IgD-negative memory B cell (primary cell): ENCODE data around the gene TMEM250. TPM values are rescaled to one million over a fixed set of nuclear protein-coding genes. Genes with fewer than 3 reads are reported as not detected.

Experiments used
- H3K27ac Mint-ChIP-seq, 3 donors: one replicate each; pipeline ENCODE4 v1.8.0; 2020 to 2022; ENCODE audit warnings: mild to moderate bottlenecking in 3 of 3, mixed read lengths in 3 of 3, moderate library complexity in 1 of 3
- H3K27me3 Mint-ChIP-seq: one replicate; pipeline ENCODE4 v1.8.0; 2021; ENCODE audit warnings: mixed read lengths
- H3K36me3 Mint-ChIP-seq: one replicate; pipeline ENCODE4 v1.8.0; 2020; ENCODE audit warnings: mild to moderate bottlenecking, mixed read lengths
- H3K4me1 Mint-ChIP-seq, 3 donors: one replicate each; pipeline ENCODE4 v1.8.0; 2020 to 2022; ENCODE audit warnings: mixed read lengths in 3 of 3, mild to moderate bottlenecking in 1 of 3
- H3K4me3 Mint-ChIP-seq, 4 donors: one replicate each; pipeline ENCODE4 v1.8.0; 2020 to 2022; ENCODE audit warnings: mild to moderate bottlenecking in 4 of 4, mixed read lengths in 4 of 4, moderate library complexity in 3 of 4
- H3K9me3 Mint-ChIP-seq, 3 donors: one replicate each; pipeline ENCODE4 v1.8.0; 2020 to 2021; ENCODE audit warnings: mixed read lengths in 3 of 3, mild to moderate bottlenecking in 1 of 3
- polyA plus RNA-seq: library from polyadenylated mRNA; unstranded; fragments of 300-500 nt; fragmentation: Illumina TruSeq; gene quantifications from one replicate; pipeline ENCODE4 v1.2.3, GENCODE V29; 2021

TMEM250 gene
- polyA plus RNA-seq, 1 donor from 2014 or later: 30.3 TPM

DNA sequence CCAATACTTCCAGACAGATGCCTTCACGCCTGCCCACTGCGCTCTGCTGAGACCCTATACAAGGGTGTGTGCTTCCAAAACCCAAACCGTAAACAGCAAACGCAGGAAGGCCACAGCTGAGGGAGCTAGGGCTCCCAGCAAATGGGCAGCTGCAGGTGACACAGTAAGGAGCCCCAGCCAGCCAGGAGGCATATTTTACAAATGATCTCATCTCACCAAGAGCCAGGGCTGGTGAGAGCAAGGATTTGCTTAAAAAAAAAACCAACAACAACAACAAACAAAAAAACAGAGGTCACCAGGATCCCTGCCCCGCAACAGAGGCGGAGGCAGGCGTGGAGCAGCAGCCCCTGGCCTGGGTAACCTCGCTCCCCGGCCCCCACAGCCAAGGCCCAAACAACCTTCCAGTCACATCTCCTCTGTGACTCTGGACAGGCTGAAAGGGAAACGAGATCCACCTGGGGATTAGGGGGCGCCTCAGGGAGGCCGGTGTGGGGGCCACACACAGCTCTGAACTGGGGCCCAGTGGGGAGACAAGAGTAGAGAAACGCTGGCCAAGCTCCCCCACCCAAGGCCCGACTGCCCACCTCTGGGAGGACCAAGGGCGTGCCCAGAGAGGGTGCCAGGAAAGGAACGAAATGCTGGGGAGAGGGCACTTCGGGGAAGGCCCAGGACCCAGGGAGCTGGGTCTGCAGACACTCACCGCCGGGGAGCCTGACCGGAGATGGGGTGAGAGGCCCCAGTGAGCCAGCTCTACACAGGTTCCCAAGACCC, 26.9 kb downstream of the TMEM250 start:
- Mint-ChIP-seq H3K4me1 (peaks cover 0 to 5% (median 0%) of the 10 kb centered on the region in 3 donors), H3K27me3 (peaks cover 22% of the 10 kb centered on the region), H3K4me3 (peak overlapping the region in 1 of 4 donors; percentile 32), H3K36me3 (no peaks in the 10 kb centered on the region), H3K27ac (peak overlapping the region in 1 of 3 donors; percentile 76), H3K9me3 (no peaks in the 10 kb centered on the region)

DNA sequence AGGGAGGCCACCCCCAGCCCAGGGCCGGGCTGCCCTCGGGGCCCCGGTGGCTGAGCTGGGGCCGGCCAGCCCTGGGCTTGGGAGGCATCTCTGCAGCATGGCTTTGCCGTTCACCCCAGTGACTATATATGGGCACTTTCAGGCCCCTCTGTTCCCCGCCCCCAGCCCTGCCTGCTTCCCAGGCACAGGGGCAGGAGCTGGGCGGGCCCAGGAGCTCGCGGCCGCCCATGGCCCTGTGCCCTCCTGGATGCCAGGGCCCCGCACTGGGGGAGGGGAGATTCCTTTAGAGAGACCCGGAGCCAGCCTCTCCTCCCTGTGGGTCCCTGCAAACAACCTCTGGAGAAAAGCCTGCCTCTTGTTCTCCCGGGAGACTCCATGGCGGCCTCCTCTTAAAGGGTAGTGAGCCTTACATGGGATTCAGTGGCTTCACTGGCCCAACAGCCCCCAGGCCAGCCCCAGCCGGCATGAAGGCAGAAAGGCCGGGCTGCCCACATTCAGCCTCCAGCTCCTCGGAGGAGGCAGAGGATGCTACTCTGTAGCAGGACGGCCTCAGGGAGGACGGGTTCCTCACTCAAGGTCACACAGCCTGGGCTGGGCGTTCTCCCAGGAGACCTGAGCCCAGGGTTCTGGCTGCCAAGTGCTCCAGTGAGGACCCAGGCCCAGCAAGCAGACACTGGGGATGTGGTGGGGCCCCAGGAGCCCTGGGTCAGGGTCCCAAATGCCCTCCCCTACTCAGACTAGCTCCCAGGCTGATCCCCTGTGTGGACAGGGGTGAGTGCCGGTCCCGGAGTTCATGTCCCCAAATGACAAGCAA, 27.7 kb downstream of the TMEM250 start:
- Mint-ChIP-seq H3K4me3 (peak overlapping the region in 1 of 4 donors; percentile 32), H3K9me3 (no peaks in the 10 kb centered on the region), H3K27ac (peak overlapping the region in 1 of 3 donors; percentile 76), H3K36me3 (no peaks in the 10 kb centered on the region), H3K4me1 (peaks cover 0 to 5% (median 0%) of the 10 kb centered on the region in 3 donors), H3K27me3 (peaks cover 23% of the 10 kb centered on the region)

DNA sequence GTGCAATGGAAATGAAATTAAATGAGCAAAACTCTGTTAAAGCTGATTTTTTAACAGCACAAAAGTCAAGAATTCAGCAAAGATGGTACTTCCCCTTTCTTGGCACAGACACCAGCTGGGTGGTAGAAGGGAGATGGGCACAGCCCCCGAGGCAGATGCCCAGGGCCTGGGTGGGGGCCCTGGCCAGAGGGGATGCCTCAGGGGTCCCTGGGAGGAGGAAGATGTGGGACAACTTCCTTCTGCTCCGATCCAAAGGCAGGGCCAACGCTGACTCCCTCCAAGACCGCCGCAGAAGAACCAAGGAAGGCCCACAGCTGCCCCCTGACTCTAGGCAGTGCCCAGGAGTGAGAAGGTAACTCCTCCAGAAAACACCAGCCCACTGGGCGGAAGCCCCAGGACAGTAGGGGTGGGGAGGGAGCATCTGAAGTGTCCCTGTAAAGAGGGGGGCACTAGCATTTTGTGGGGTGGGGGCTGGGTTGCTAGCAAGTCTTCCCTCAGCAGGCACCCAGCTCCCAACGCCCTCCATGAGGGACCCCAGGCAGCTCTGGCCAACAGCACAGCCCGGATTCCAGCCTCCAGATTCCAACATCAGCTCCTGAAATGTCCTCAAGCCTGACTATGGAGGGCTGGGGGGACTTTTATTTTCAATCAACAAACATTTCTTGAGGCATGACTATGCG, 28.5 kb downstream of the TMEM250 start:
- no peak overlapping the region for H3K4me3 Mint-ChIP-seq
- H3K36me3 Mint-ChIP-seq: no peaks in the 10 kb centered on the region
- no peak overlapping the region for H3K27ac Mint-ChIP-seq
- H3K9me3 Mint-ChIP-seq: no peaks in the 10 kb centered on the region
- peaks cover 23% of the 10 kb centered on the region for H3K27me3 Mint-ChIP-seq
- peaks cover 0 to 5% (median 0%) of the 10 kb centered on the region in 3 donors for H3K4me1 Mint-ChIP-seq

GRCh38 chr9:136089697-136090045, 29.0 kb downstream of the TMEM250 start:
- Mint-ChIP-seq H3K4me1 (peaks cover 0 to 5% (median 0%) of the 10 kb centered on the region in 3 donors), H3K4me3 (no peak overlapping the region), H3K27ac (no peak overlapping the region), H3K9me3 (no peaks in the 10 kb centered on the region), H3K36me3 (no peaks in the 10 kb centered on the region), H3K27me3 (peaks cover 23% of the 10 kb centered on the region)

DNA sequence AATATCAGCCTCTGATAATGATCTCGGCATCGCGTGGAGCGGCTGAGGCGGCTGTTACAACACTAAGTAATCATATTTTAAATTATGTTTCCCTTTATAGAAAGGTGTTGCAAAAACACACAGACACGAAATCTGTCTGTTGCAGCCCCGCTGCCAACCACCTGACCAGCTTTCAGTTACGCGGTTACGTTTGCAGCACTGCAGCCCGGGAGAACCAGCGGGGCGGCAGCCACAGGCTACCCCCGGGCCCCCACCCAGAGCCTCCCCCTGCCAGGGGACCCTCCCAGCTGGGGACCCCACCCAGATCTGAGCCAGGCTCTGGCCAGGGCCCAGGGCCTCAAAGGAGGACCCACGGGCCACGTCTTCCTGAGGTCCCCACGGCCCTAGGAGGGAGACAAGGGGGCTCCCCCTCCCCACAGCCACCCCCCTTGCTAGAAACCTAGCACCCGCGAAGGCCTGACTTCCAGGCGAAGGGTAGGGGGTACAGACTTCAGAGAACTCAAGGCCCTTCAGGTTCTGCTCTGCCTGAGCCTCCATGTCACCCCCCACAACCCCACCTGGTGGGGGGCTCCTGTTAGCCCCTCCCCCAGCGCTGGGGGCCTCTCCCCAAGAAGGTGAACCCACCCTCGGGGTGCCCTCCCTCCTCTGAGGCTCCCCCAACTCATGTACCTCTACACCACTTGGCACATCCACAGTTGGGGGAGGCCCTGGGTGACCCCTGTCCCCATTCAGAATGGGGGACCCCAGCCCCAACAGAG, 29.6 kb downstream of the TMEM250 start:
- peaks cover 25% of the 10 kb centered on the region for H3K27me3 Mint-ChIP-seq
- no peak overlapping the region for H3K4me3 Mint-ChIP-seq
- no peaks in the 10 kb centered on the region for H3K9me3 Mint-ChIP-seq
- no peak overlapping the region for H3K27ac Mint-ChIP-seq
- H3K4me1 Mint-ChIP-seq: peaks cover 0 to 5% (median 0%) of the 10 kb centered on the region in 3 donors
- no peaks in the 10 kb centered on the region for H3K36me3 Mint-ChIP-seq

DNA sequence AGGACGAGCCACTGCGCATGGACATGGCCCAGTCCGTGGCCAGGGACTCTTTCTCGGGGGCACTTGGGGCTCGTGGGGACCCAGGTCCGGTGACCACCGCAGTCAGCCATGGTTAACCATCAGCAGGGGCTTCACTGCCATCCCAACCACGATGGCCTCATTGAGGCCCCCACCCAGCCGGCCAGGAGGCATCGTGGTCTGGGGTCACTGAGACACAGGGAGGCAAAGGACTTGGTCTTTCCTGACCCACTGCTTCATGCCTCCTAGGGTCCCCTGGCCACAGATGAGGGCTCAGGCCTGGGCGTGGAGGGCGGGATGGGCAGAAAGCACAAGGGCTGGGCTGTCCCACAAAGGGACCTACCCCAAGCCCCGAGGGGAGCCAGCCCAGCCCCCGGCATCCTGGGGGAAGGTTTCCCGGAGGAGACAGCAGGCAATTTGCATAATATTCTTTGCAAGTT, 30.2 kb downstream of the TMEM250 start:
- no peaks in the 10 kb centered on the region for H3K9me3 Mint-ChIP-seq
- peaks cover 0 to 5% (median 0%) of the 10 kb centered on the region in 3 donors for H3K4me1 Mint-ChIP-seq
- H3K36me3 Mint-ChIP-seq: no peaks in the 10 kb centered on the region
- H3K27ac Mint-ChIP-seq: no peak overlapping the region
- peaks cover 25% of the 10 kb centered on the region for H3K27me3 Mint-ChIP-seq
- H3K4me3 Mint-ChIP-seq: no peak overlapping the region

DNA sequence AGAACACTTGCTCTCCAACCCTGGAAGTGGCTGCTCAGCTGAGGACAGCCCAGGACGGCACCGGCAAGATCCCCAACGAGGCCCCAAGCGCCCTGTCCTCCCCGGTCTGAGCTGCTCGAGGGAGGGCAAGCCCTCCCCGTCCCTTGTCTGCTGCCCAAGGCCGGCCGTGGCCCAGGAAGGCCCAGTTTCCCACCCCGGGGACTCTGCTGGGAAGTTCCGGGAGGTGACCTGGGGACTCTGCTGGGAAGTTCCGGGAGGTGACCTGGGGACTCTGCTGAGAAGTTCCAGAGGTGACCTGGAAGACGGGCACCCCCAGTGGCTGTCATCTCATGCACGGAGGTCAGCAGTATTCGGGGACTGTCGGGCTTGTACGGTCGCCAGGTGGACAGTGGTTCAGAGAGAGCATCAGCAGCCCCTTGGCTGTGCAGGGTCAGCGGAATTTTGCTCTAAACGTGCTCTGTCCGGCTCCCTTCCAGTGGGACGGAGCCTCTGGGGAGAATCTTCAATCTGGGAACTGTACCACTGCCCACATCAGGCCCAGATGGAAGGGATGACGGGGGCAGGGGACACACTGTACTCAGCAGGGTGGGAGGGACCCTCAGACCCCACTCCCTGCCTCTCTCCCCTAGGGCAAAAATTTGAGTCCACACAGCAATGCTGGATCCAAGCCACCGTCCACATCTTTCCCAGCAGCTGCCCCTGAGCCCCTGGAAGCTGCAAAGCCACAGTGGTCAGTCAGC, 30.8 kb downstream of the TMEM250 start:
- Mint-ChIP-seq H3K9me3 (no peaks in the 10 kb centered on the region), H3K4me3 (no peak overlapping the region), H3K27ac (no peak overlapping the region), H3K36me3 (no peaks in the 10 kb centered on the region), H3K4me1 (peaks cover 0 to 5% (median 0%) of the 10 kb centered on the region in 3 donors), H3K27me3 (peaks cover 19% of the 10 kb centered on the region)

- H3K4me3 Mint-ChIP-seq: no peak overlapping the region
- H3K27ac Mint-ChIP-seq: no peak overlapping the region
- peaks cover 0 to 5% (median 0%) of the 10 kb centered on the region in 3 donors for H3K4me1 Mint-ChIP-seq
- H3K36me3 Mint-ChIP-seq: no peaks in the 10 kb centered on the region
- H3K9me3 Mint-ChIP-seq: no peaks in the 10 kb centered on the region
- H3K27me3 Mint-ChIP-seq: peaks cover 18% of the 10 kb centered on the region
Measured at GRCh38 chr9:136086951-136087740, 31.5 kb downstream of the TMEM250 start.

DNA sequence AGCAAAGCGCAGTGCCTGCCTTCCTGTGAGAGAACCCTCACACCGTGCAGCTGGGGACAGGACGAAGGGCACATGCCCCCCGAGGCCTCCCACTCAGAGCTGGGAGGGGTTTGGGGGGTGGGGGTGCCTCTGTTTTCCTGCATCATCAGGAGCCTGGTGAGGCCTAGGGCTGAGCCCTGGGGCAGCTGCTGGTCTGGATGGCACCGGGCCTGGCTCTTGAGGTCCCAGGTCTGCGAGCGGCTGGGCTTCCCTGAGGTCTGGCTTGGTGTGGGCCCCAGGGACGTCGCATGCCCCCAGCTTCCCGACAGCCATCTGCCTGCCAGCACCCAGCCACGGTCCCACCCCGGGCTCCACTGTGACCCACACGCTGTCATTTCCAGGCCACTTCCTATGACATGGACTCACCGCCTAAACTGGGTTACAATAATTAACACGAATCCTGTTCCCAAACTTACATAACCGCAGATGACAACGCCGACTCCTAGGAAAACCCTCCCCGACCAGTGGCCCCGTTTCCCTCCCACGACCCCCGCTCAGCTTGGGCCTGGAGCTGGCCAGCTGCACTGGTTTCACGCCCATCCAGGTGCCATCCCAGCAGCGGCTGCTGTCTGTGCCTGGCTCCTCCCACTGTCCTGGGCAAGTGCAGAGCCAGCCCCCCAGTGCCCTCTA, 32.3 kb downstream of the TMEM250 start:
- Mint-ChIP-seq H3K36me3 (no peaks in the 10 kb centered on the region), H3K4me3 (peak overlapping the region in 1 of 4 donors; percentile 47), H3K4me1 (peaks cover 0 to 5% (median 0%) of the 10 kb centered on the region in 3 donors), H3K27ac (no peak overlapping the region), H3K9me3 (no peaks in the 10 kb centered on the region), H3K27me3 (peaks cover 16% of the 10 kb centered on the region)

GRCh38 chr9:136085815-136086212, 32.9 kb downstream of the TMEM250 start:
- no peaks in the 10 kb centered on the region for H3K9me3 Mint-ChIP-seq
- H3K4me3 Mint-ChIP-seq: no peak overlapping the region
- no peaks in the 10 kb centered on the region for H3K36me3 Mint-ChIP-seq
- no peak overlapping the region for H3K27ac Mint-ChIP-seq
- H3K4me1 Mint-ChIP-seq: peaks cover 0 to 5% (median 0%) of the 10 kb centered on the region in 3 donors
- peaks cover 16% of the 10 kb centered on the region for H3K27me3 Mint-ChIP-seq

- Mint-ChIP-seq H3K27ac (no peak overlapping the region), H3K4me1 (no peaks in the 10 kb centered on the region), H3K36me3 (no peaks in the 10 kb centered on the region), H3K27me3 (peaks cover 16% of the 10 kb centered on the region), H3K4me3 (no peak overlapping the region), H3K9me3 (no peaks in the 10 kb centered on the region)
Measured at GRCh38 chr9:136084063-136084944, 34.4 kb downstream of the TMEM250 start.

DNA sequence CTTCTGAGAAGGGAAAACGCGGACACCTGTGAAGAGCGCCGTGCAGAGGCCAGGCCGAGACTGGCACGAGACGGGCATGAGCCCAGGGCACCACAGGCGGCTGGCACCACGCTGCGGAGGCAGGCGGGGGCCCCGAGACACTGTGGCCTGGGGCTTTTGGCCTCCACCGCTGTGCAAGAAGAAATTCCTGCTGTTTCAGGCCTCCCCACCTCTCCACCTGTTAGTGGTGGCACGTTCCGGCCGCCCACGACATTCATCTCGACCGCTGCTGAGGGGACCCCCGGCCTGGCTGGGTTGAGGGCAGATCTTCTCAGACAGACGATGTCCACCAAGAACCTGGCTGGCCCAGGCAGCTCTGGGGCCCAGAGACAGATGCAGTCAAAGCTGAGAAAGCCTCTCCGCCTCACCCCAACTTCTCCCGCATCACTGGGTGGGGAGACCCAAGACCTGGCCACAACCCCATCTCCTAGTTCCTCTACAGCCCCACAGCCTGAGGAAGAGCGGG, 35.1 kb downstream of the TMEM250 start:
- Mint-ChIP-seq H3K27me3 (peaks cover 14% of the 10 kb centered on the region), H3K4me1 (no peaks in the 10 kb centered on the region), H3K4me3 (no peak overlapping the region), H3K36me3 (no peaks in the 10 kb centered on the region), H3K9me3 (no peaks in the 10 kb centered on the region), H3K27ac (no peak overlapping the region)
